Stimulated activated CD4-positive, alpha-beta T cell treated with anti-CD3 and anti-CD28 coated beads, Interleukin-2, amount 100 ng/mL, for 4 hours (primary cell): ENCODE data around the gene TWF1.
"Not testable (repeated sequence)": the region's sequence is repeated elsewhere in the genome, so short reads cannot be mapped to it uniquely, and the experiment has no call there.

ENCODE experiments used
- DNase-seq: peaks from one replicate; pipeline ENCODE4 v3.0.0-alpha.2; 2020; ENCODE audit warnings: low read depth

TWF1 gene

GRCh38 chr12:43805860-43806736 is at the start of gene TWF1:
TSS of gene TWF1 (minus strand) at chr12:43806317. CDS start at chr12:43806245, 72 bp downstream.
- peak; percentile 74 for DNase-seq

GRCh38 chr12:43852744-43853143 is 46.6 kb upstream of the TWF1 start:
- no peak for DNase-seq

GRCh38 chr12:43848786-43849185 is 42.7 kb upstream of the TWF1 start:
- no peak for DNase-seq

GRCh38 chr12:43848226-43848507 is 42.0 kb upstream of the TWF1 start:
- no peak for DNase-seq

GRCh38 chr12:43847425-43848225 is 41.5 kb upstream of the TWF1 start:
- DNase-seq: not testable (repeated sequence)

- no peak for DNase-seq
Measured at GRCh38 chr12:43842259-43842658, 36.1 kb upstream of the TWF1 start.

GRCh38 chr12:43841253-43841652 is 35.1 kb upstream of the TWF1 start:
- DNase-seq: no peak

GRCh38 chr12:43840338-43840737 is 34.2 kb upstream of the TWF1 start:
- no peak for DNase-seq

- no peak for DNase-seq
Measured at GRCh38 chr12:43836475-43836989, 30.4 kb upstream of the TWF1 start.

- DNase-seq: peak; percentile 18
Measured at GRCh38 chr12:43835656-43836474, 29.7 kb upstream of the TWF1 start, which contains the start of gene TMEM117. TSS of gene TMEM117 (plus strand) at chr12:43836081.

- DNase-seq: no peak
Measured at GRCh38 chr12:43835264-43835655, 29.1 kb upstream of the TWF1 start.

- no peak for DNase-seq
Measured at GRCh38 chr12:43832463-43833168, 26.5 kb upstream of the TWF1 start.

- DNase-seq: no peak
Measured at GRCh38 chr12:43827093-43827492, 21.0 kb upstream of the TWF1 start.

GRCh38 chr12:43826681-43827080 is 20.6 kb upstream of the TWF1 start:
- DNase-seq: no peak

- no peak for DNase-seq
Measured at GRCh38 chr12:43824207-43824775, 18.2 kb upstream of the TWF1 start.

GRCh38 chr12:43816168-43816567 is 10.1 kb upstream of the TWF1 start:
- no peak for DNase-seq

- DNase-seq: no peak
Measured at GRCh38 chr12:43815416-43815815, 9.3 kb upstream of the TWF1 start.

- no peak for DNase-seq
Measured at GRCh38 chr12:43812926-43813325, 6.8 kb upstream of the TWF1 start.

GRCh38 chr12:43812057-43812456 is 5.9 kb upstream of the TWF1 start:
- no peak for DNase-seq

GRCh38 chr12:43807386-43807785 is 1.3 kb upstream of the TWF1 start:
- no peak for DNase-seq

- DNase-seq: no peak
Measured at GRCh38 chr12:43806737-43807072, 588 bp upstream of the TWF1 start.
